ENCODE data around the gene FBXO44.

FBXO44 gene

GRCh38 chr1:11691302-11691914, 36.7 kb downstream of the FBXO44 start, which contains the start of gene DRAXIN:
Gene DRAXIN (plus strand): TSS chr1:11691710. CDS start chr1:11706259, 14,549 bp downstream.
- DNase-seq, result peak; percentile 55 to 81 (median 79)

GRCh38 chr1:11691928-11692711, 37.4 kb downstream of the FBXO44 start:
- DNase-seq, result peak in 1 of 3 experiments; percentile 28

GRCh38 chr1:11693024-11693590, 38.4 kb downstream of the FBXO44 start:
- peak in 1 of 3 experiments; percentile 14 for DNase-seq

GRCh38 chr1:11693917-11694316, 39.2 kb downstream of the FBXO44 start:
- no peak for DNase-seq

GRCh38 chr1:11695861-11696260, 41.2 kb downstream of the FBXO44 start:
- DNase-seq, result no peak

GRCh38 chr1:11697188-11697892, 42.7 kb downstream of the FBXO44 start:
- no peak for DNase-seq

GRCh38 chr1:11697893-11698210, 43.2 kb downstream of the FBXO44 start:
- DNase-seq, result no peak

GRCh38 chr1:11700601-11701467, 46.2 kb downstream of the FBXO44 start:
- DNase-seq, result no peak

- no peak for DNase-seq
Observed at GRCh38 chr1:11701551-11701961, 46.9 kb downstream of the FBXO44 start.

GRCh38 chr1:11701981-11702803, 47.5 kb downstream of the FBXO44 start:
- DNase-seq, result no peak

- DNase-seq, result no peak
Observed at GRCh38 chr1:11703357-11704193, 48.9 kb downstream of the FBXO44 start.

GRCh38 chr1:11704194-11704529, 49.5 kb downstream of the FBXO44 start:
- DNase-seq, result no peak

- no peak for DNase-seq
Observed at GRCh38 chr1:11704691-11705475, 50.2 kb downstream of the FBXO44 start.

GRCh38 chr1:11705596-11705995, 50.9 kb downstream of the FBXO44 start:
- DNase-seq, result no peak

GRCh38 chr1:11706292-11706691, 51.6 kb downstream of the FBXO44 start:
- no peak for DNase-seq

GRCh38 chr1:11707621-11708276, 53.1 kb downstream of the FBXO44 start:
- peak; percentile 72 to 88 (median 84) for DNase-seq

- no peak for DNase-seq
Observed at GRCh38 chr1:11708554-11709350, 54.1 kb downstream of the FBXO44 start.

- no peak for DNase-seq
Observed at GRCh38 chr1:11711490-11711889, 56.8 kb downstream of the FBXO44 start.

All from NCI-H1417 (cell line).